HepG2 (cell line): ENCODE results near the gene NOS1. TPM values are rescaled to one million over a fixed set of nuclear protein-coding genes. Genes with fewer than 3 reads are reported as not detected.

Experiments
- ATAC-seq: fragments of 200-7000 bp; cut with Tn5 transposase; 3 replicates; pipeline ENCODE4 v1.9.1; 2020; ENCODE audit warnings: mild to moderate bottlenecking, moderate library complexity
- BruUV-seq: library from RNA; stranded (reverse); fragments of 400-500 nt; replicated peaks from 2 replicates; lab custom pipeline; 2021; lab: Mats Ljungman, UMichigan
- CTCF ChIA-PET: fragments of 300-600 bp; formaldehyde crosslinking; extraction: SDS; loops from one replicate; lab custom pipeline; 2021; ENCODE audit warnings: low total read pairs, inconsistent platforms, low intra/inter-chr PET ratio; lab: Yijun Ruan, JAX
- POLR2A ChIA-PET: fragments of 350-600 bp; sonication (Branson Sonifier 250); formaldehyde crosslinking; loops from one replicate; lab custom pipeline; 2020; ENCODE audit warnings: antibody characterized with exemption, inconsistent platforms; lab: Yijun Ruan, JAX
- DNase-seq: peaks from one replicate; pipeline ENCODE4 v3.0.0-alpha.2; 2015; ENCODE audit warnings: low spot score
- FAIRE-seq: peaks from 3 replicates; lab custom pipeline; 2011; peaks lifted over from hg19 to GRCh38; lab: Jason Lieb, UNC
- H2AFZ ChIP-seq: one replicate; pipeline ENCODE4 v1.6.1; 2011; ENCODE audit warnings: low read length, inconsistent platforms
- H3K27ac ChIP-seq: fragments of 300-600 bp; 3 replicates; pipeline ENCODE4 v1.8.0; 2011; ENCODE audit warnings: mixed run types, mild to moderate bottlenecking, mixed read lengths, low read length, inconsistent platforms; ENCODE audit not compliant: insufficient read depth; ENCODE audit errors: extremely low read length
- H3K27me3 ChIP-seq, 2 experiments: fragments of 200-600 bp in 1 of 2; 2 replicates in 1 of 2; 3 replicates in 1 of 2; pipeline versions ENCODE4 v1.6.0 to v1.8.0; 2011; ENCODE audit warnings: low read length in 2 of 2, mild to moderate bottlenecking in 2 of 2, moderate library complexity in 2 of 2, inconsistent platforms in 1 of 2; ENCODE audit not compliant: insufficient read depth in 2 of 2, control insufficient read depth in 1 of 2
- H3K36me3 ChIP-seq, 2 experiments: fragments of 200-600 bp in 1 of 2; replicated peaks in 1 of 2; 2 replicates in 1 of 2; 3 replicates in 1 of 2; pipeline versions ENCODE4 v1.5.1 to v1.8.0; 2011; ENCODE audit warnings: low read length in 2 of 2, inconsistent platforms in 1 of 2; ENCODE audit not compliant: insufficient read depth in 2 of 2, control insufficient read depth in 1 of 2
- H3K4me1 ChIP-seq: 2 replicates; pipeline ENCODE4 v1.5.1; 2012; ENCODE audit warnings: low read length, inconsistent platforms; ENCODE audit not compliant: insufficient read depth
- H3K4me2 ChIP-seq: 2 replicates; pipeline ENCODE4 v1.6.0; 2011; ENCODE audit warnings: low read depth, low read length, inconsistent platforms
- H3K4me3 ChIP-seq, 3 experiments: fragments of 200-600 bp in 1 of 3; sonication (generic), shearing (Covaris generic) in 1 of 3; replicated peaks in 1 of 3; 2 replicates each; pipeline ENCODE4 v1.5.1; 2011 to 2016; ENCODE audit warnings: low read length in 3 of 3, inconsistent platforms in 2 of 3, low read depth in 2 of 3, mild to moderate bottlenecking in 2 of 3, control low read depth in 1 of 3, mixed read lengths in 1 of 3; ENCODE audit not compliant: insufficient read depth in 1 of 3
- H3K79me2 ChIP-seq: one replicate; pipeline ENCODE4 v1.6.1; 2011; ENCODE audit warnings: low read length, inconsistent platforms; ENCODE audit not compliant: insufficient read depth
- H3K9ac ChIP-seq: 2 replicates; pipeline ENCODE4 v1.6.0; 2011; ENCODE audit warnings: mild to moderate bottlenecking, low read depth, low read length, inconsistent platforms; ENCODE audit not compliant: insufficient read depth
- H3K9me3 ChIP-seq: 2 replicates; pipeline ENCODE4 v1.5.1; 2012; ENCODE audit warnings: mild to moderate bottlenecking, low read length
- H4K20me1 ChIP-seq: 2 replicates; pipeline ENCODE4 v1.6.0; 2011; ENCODE audit warnings: inconsistent platforms, mild to moderate bottlenecking, low read length, moderate library complexity; ENCODE audit not compliant: insufficient read depth
- AGO2 ChIP-seq: fragments of 200-400 bp; formaldehyde crosslinking; optimal IDR thresholded peaks from 2 replicates; pipeline ENCODE3; 2017; ENCODE audit warnings: mild to moderate bottlenecking, low read depth, low read length, moderate library complexity
- FOSL1 ChIP-seq: sonication (generic); formaldehyde crosslinking; IDR thresholded peaks from 2 replicates; pipeline ENCODE4 v1.9.0; 2021; ENCODE audit warnings: missing genetic modification reagents, borderline replicate concordance
- NR2C2 ChIP-seq: sonication (generic); formaldehyde crosslinking; IDR thresholded peaks from 2 replicates; pipeline ENCODE4 v1.4.0; 2020; ENCODE audit warnings: missing genetic modification reagents, mild to moderate bottlenecking, moderate library complexity, borderline replicate concordance
- SALL1 ChIP-seq: sonication (generic); formaldehyde crosslinking; IDR thresholded peaks from 2 replicates; pipeline ENCODE4 v1.8.0; 2022; ENCODE audit warnings: mild to moderate bottlenecking, missing genetic modification reagents
- SETDB1 ChIP-seq: sonication (generic); formaldehyde crosslinking; IDR thresholded peaks from 2 replicates; pipeline ENCODE4 v1.5.1; 2020; ENCODE audit warnings: missing genetic modification reagents, mild to moderate bottlenecking, borderline replicate concordance
- XBP1 ChIP-seq: sonication (generic); formaldehyde crosslinking; IDR thresholded peaks from 2 replicates; pipeline ENCODE4 v1.5.0; 2020; ENCODE audit warnings: missing genetic modification reagents
- ZNF431 ChIP-seq: sonication (generic); formaldehyde crosslinking; IDR thresholded peaks from 2 replicates; pipeline ENCODE4 v1.9.0; 2022; ENCODE audit warnings: missing genetic modification reagents, low read depth, mild to moderate bottlenecking, borderline replicate concordance
- ZNF629 ChIP-seq: sonication (generic); formaldehyde crosslinking; conservative IDR thresholded peaks from 2 replicates; pipeline ENCODE4 v1.5.0; 2020; ENCODE audit warnings: missing genetic modification reagents
- WGBS: methylation state at CpG from one replicate; pipeline ENCODE4 v1.1.6; 2017; ENCODE audit warnings: low lambda C conversion rate; 5-methylcytosine and 5-hydroxymethylcytosine counted together
- in situ Hi-C: cut with HindIII; loops from 2 replicates; pipeline ENCODE4 v1.10.0; 2017; ENCODE audit warnings: low pct_unique_long_range_greater_than_20kb; ENCODE audit not compliant: extremely low pct_ligation_motif_present
- intact Hi-C: fragments of 100-400 bp; cut with micrococcal nuclease; formaldehyde crosslinking; loops from one replicate; pipeline ENCODE4 v1.10.0; 2022; ENCODE audit not compliant: unreplicated experiment
- polyA plus RNA-seq, 8 experiments: library from polyadenylated mRNA; depleted of rRNA in 3 of 8; stranded (reverse) in 7 of 8; unstranded in 1 of 8; fragments of >200 nt; fragmentation: Illumina TruSeq in 4 of 8; extraction: Trizol in 4 of 8; gene quantifications; 2 replicates each; pipeline versions ENCODE4 v1.2.1 to v1.2.3, GENCODE V29; 2011 to 2016; ENCODE audit warnings: low read depth in 4 of 8, missing spikeins in 1 of 8, mixed read lengths in 1 of 8; ENCODE audit not compliant: insufficient read depth in 1 of 8
- total RNA-seq, 5 experiments: library from RNA; depleted of rRNA; stranded (reverse); fragments of >200 nt; fragmentation: Illumina TruSeq; extraction: Trizol; gene quantifications; 2 replicates each; pipeline ENCODE4 v1.2.3, GENCODE V29; 2016; ENCODE audit warnings: low read depth in 1 of 5
- TF ChIP-seq, protein P1 (sequence below): sonication (generic); formaldehyde crosslinking; IDR thresholded peaks from 2 replicates; pipeline ENCODE4 v1.5.0; 2020; ENCODE audit warnings: mild to moderate bottlenecking, missing genetic modification reagents, moderate library complexity

The NOS1 gene
- total and polyA plus RNA-seq, 2 of the 13 experiments (the other 11 are each of a cell fraction or from before 2014, with no cell fraction given), result not detected

DNA sequence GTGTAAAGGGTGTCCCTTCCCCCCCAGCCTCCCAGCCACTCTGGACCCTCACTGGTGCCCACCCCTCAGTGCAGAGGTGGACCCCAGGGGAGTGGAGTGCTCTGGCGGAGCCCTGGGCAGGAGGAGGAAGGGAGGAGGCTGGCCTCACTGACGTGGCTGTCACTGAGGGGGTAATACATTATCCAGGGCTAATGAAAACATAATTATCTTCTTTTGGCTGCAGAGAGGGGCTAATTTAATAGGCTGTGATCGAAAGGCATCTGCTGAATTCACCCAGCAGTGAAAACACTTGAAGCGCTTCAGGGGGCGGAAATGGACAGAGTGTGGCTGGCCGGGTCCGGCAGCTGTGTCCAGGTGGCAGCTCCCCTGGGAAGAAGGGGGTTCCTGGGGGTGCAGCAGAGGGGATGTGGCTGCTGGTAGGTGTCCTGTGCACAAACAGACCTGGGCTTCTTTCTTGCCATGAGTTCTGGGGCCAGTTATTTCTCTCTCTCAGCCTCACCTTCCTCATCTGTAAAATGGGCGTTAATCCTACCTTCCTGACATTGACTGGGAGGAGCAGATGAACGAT, 3.7 kb upstream of the NOS1 start:
- 5% methylated on average over 6 of the region's 9 CpGs for WGBS
- intact Hi-C loops (no loop called here), in situ Hi-C loops (loop anchor here (5.0 to 10.0 kb wide), 2 partner anchors 222 to 310 kb away; no protein-coding TSS in a partner anchor)
- no peaks in the 10 kb centered on the region for H3K79me2 ChIP-seq
- no peaks in the 10 kb centered on the region for H3K4me1 ChIP-seq
- no peak overlapping the region for H3K27ac ChIP-seq
- DNase-seq, result no peak
- H3K27me3 ChIP-seq, result peaks cover 7 to 21% of the 10 kb centered on the region in 2 experiments; a peak in 3 of 5 replicates
- H3K9ac ChIP-seq, result no peak overlapping the region
- BruUV-seq, result no TSS peak
- CTCF ChIA-PET, result no interaction called here
- no peak overlapping the region for H2AFZ ChIP-seq
- H4K20me1 ChIP-seq, result no peaks in the 10 kb centered on the region
- no peak overlapping the region for H3K4me3 ChIP-seq
- no peak for ATAC-seq
- H3K9me3 ChIP-seq, result no peaks in the 10 kb centered on the region
- no peak for FAIRE-seq
- peak; percentile 38; the same call in 1 of the 2 replicates for TF ChIP-seq ZNF629 (CRISPR knock-in tag)
- no peak for TF ChIP-seq FOSL1 (CRISPR knock-in tag)
- TF ChIP-seq NR2C2, result no peak
- TF ChIP-seq SALL1 (CRISPR knock-in tag), result no peak
- no peak for TF ChIP-seq SETDB1 (CRISPR knock-in tag)
- no peak for TF ChIP-seq ZNF431
- H3K36me3 ChIP-seq, result no peaks in the 10 kb centered on the region
- H3K4me2 ChIP-seq, result no peak overlapping the region
- POLR2A ChIA-PET, result no interaction called here

DNA sequence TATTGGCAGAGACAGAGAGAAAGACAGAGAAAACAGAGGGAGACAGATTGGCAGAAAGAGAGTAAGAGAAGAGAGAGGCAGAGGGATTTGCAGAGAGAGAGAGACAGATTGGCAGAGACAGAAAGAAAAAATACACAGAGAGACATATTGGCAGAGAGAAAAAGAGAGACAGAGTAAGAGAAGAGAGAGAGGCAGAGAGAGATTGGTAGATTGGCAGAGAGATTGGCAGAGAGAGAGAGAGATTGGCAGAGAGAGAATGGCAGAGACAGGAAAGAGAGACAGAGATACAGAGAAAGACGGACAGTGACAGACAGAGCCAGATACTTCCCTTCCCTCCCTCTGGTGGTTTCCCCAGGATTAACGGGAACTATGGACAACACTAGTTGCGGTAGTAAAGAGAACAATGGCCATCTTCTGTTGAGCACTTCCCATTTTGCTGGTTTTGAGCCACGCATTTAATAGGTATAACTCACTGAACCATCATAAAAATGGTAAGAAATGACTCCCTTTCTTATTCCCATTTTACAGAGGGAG, 2.6 kb upstream of the NOS1 start:
- in situ Hi-C loops, result loop anchor here (5.0 to 10.0 kb wide), 2 partner anchors 311 to 473 kb away; no protein-coding TSS in a partner anchor
- ATAC-seq, result peak; percentile 42; the same call in 1 of the 3 replicates

More for the DNA sequence above, 2.6 kb upstream of the NOS1 start:
- Histone ChIP-seq H4K20me1 (no peaks in the 10 kb centered on the region), H2AFZ (no peak overlapping the region), H3K36me3 (no peaks in the 10 kb centered on the region), H3K4me1 (no peaks in the 10 kb centered on the region), H3K9ac (no peak overlapping the region), H3K79me2 (no peaks in the 10 kb centered on the region), H3K4me2 (no peak overlapping the region), H3K27me3 (peaks cover 11 to 24% of the 10 kb centered on the region in 2 experiments; a peak in 4 of 5 replicates), H3K27ac (no peak overlapping the region), H3K4me3 (no peak overlapping the region), H3K9me3 (no peaks in the 10 kb centered on the region)
- intact Hi-C loops, result no loop called here
- no TSS peak for BruUV-seq
- DNase-seq (no peak), FAIRE-seq (no peak)
- TF ChIP-seq, protein P1, sequence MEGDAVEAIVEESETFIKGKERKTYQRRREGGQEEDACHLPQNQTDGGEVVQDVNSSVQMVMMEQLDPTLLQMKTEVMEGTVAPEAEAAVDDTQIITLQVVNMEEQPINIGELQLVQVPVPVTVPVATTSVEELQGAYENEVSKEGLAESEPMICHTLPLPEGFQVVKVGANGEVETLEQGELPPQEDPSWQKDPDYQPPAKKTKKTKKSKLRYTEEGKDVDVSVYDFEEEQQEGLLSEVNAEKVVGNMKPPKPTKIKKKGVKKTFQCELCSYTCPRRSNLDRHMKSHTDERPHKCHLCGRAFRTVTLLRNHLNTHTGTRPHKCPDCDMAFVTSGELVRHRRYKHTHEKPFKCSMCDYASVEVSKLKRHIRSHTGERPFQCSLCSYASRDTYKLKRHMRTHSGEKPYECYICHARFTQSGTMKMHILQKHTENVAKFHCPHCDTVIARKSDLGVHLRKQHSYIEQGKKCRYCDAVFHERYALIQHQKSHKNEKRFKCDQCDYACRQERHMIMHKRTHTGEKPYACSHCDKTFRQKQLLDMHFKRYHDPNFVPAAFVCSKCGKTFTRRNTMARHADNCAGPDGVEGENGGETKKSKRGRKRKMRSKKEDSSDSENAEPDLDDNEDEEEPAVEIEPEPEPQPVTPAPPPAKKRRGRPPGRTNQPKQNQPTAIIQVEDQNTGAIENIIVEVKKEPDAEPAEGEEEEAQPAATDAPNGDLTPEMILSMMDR (CRISPR knock-in tag), result 0 out of 2 replicates have a peak, but pooled peaks have one; percentile 7
- TF ChIP-seq XBP1 (CRISPR knock-in tag) (no peak), AGO2 (no peak)
- ChIA-PET POLR2A (no interaction called here), CTCF (no interaction called here)
- 7% methylated on average over 4 of the region's 4 CpGs for WGBS
